Midbrain (tissue), 1 donor: ENCODE measurements around the gene PER1.
A peak's percentile ranks its signal among the peaks of the same experiment; 100 is the strongest.
"Not testable (repeated sequence)": the region's sequence is repeated elsewhere in the genome, so short reads cannot be mapped to it uniquely, and the experiment has no call there.

Source experiments
- DNase-seq: peaks from one replicate; lab custom pipeline; 2025; lab: John Stamatoyannopoulos, UW

PER1 gene

GRCh38 chr17:8119581-8120519, 32.4 kb downstream of the PER1 start:
- peak; percentile 89 for DNase-seq

GRCh38 chr17:8118769-8119580, 33.2 kb downstream of the PER1 start:
- DNase-seq = peak; percentile 92

GRCh38 chr17:8117980-8118768, 34.0 kb downstream of the PER1 start, which contains the start of gene ALOXE3:
Gene ALOXE3, minus strand, starts transcription at chr17:8118514. Its CDS starts 524 bp downstream, at chr17:8117990.
- no peak for DNase-seq

- no peak for DNase-seq
Measured at GRCh38 chr17:8117367-8117979, 34.7 kb downstream of the PER1 start.

- DNase-seq = no peak
Measured at GRCh38 chr17:8116776-8117175, 35.4 kb downstream of the PER1 start.

- no peak for DNase-seq
Measured at GRCh38 chr17:8110907-8111306, 41.3 kb downstream of the PER1 start.

GRCh38 chr17:8110456-8110804, 41.8 kb downstream of the PER1 start:
- DNase-seq = no peak

- no peak for DNase-seq
Measured at GRCh38 chr17:8109661-8110455, 42.3 kb downstream of the PER1 start.

- DNase-seq = no peak
Measured at GRCh38 chr17:8108972-8109660, 43.1 kb downstream of the PER1 start.

- DNase-seq = not testable (repeated sequence)
Measured at GRCh38 chr17:8106980-8107379, 45.2 kb downstream of the PER1 start.

GRCh38 chr17:8105957-8106398, 46.2 kb downstream of the PER1 start:
- DNase-seq = no peak

GRCh38 chr17:8104911-8105310, 47.3 kb downstream of the PER1 start:
- no peak for DNase-seq

- no peak for DNase-seq
Measured at GRCh38 chr17:8103549-8103948, 48.7 kb downstream of the PER1 start.

- DNase-seq = no peak
Measured at GRCh38 chr17:8101721-8102120, 50.5 kb downstream of the PER1 start.

- no peak for DNase-seq
Measured at GRCh38 chr17:8100763-8101162, 51.4 kb downstream of the PER1 start.

GRCh38 chr17:8100111-8100510, 52.1 kb downstream of the PER1 start:
- DNase-seq = no peak

- no peak for DNase-seq
Measured at GRCh38 chr17:8096541-8096940, 55.7 kb downstream of the PER1 start.

- no peak for DNase-seq
Measured at GRCh38 chr17:8095361-8095760, 56.8 kb downstream of the PER1 start.

GRCh38 chr17:8091033-8091687, 61.0 kb downstream of the PER1 start:
- DNase-seq = no peak
